Right kidney (tissue), 1 donor: ENCODE data around the gene MEF2A.

Experiments used
- DNase-seq: peaks from one replicate; pipeline ENCODE4 v3.0.0-alpha.2; 2016

MEF2A gene

DNA sequence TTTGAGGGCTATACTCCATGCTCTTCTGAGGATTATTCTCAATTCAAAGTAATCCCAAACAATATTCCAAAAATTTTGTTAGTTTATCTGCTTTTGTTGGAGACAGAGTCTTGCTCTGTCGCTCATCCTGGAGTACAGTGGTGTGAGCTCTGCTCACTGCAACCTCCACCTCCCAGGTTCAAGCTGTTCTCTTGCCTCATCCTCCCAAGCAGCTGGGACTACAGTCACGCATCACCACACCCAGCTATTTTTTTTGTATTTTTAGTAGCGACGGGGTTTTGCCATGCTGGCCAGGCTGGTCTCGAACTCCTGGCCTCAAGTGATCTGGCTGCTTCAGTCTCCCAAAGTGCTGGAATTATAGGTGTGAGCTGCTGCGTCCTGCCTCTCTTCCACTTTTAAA is 39.1 kb downstream of the MEF2A start:
- DNase-seq: no peak

DNA sequence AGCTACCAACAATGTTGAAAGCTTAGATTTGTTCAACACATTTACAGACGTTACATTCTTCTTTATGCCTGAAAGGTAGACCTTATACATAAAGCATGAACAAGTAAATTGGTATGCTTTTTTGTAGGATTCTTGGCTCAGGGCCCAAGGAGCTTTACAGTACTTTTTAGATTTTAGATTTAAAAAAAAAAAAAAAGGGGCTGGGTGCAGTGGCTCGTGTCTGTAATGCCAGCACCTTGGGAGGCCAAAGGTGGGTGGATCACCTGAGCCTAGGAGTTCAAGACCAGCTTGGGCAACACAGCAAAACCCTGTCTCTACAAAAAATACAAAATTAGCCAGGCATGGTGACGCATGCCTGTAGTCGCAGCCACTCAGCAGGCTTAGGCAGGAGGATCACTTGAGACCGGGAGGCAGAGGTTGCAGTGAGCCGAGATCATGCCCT is 39.7 kb downstream of the MEF2A start:
- DNase-seq: no peak

- DNase-seq: no peak
Observed at GRCh38 chr15:99605990-99606389, 40.2 kb downstream of the MEF2A start.

DNA sequence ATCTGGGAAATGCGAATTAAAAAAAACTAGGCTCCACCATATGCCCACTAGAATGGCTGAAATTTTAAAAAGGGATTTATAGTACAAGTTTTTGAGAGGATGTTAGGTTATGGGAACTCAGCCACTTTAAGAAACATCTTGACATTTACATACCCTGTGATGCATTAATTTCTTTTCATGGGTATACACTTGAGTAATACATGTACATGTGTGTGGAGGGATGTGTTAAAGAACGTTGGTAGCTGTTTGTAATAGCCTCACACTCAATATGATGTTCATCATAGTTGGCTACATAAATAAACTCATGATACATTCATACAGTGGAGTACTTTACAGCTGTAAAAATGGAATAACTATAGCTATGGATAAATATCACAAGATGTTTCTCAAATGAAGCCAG is 40.9 kb downstream of the MEF2A start:
- no peak for DNase-seq

GRCh38 chr15:99613481-99613880 is 47.7 kb downstream of the MEF2A start:
- DNase-seq: no peak

DNA sequence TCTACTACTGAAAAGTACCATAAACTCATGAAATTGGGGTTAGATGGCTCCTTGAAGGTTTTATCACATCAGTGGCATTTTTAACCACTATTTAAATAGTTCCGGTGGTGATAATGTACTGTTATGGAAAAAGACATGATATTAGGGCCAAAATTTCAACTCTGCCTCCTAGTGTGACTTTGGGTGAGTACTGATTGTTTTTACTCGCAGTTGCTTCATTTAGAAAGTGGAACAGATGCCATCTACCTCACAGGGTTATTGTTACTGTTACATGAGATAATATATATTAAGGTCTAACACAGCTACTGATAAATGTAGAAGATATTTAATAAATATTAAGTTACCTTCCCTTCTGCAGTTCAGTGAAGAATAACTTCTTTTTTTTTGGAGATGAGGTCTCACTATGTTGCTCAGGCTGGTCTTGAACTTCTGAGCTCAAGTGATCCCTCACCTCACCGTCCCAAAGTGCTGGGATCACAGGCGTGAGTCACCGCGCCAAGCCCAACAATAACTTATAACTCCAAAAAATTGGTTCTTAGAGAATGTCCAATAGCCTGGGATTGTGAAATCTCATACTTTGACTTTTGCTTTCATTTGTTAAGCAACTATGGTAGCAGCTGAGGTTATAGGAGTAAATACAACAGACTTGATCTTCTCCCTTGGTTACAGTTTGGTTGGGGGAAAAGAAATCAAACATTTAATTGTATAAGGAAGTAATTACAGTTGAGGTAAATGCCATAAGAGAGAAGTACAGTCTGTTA is 48.3 kb downstream of the MEF2A start:
- DNase-seq: no peak

GRCh38 chr15:99614749-99615288 is 49.0 kb downstream of the MEF2A start:
- DNase-seq: no peak

DNA sequence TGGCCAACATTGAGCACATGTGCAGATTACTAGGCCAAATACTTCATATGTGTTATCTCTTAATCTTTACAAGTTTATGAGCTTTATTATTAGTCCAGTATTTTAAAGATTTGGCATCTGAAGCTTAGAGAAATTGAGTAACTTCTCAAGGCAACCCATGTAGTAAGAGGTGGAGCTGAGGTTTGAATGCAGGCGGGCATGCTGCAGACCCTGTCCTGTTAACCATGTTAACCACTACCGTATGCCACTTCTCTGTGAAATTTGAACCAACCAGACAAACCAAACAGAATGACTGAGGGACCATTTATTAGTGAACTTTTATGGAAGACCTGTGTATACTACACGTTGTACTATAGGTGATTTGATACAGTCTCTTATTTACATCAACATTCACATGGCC is 49.7 kb downstream of the MEF2A start:
- DNase-seq: no peak

DNA sequence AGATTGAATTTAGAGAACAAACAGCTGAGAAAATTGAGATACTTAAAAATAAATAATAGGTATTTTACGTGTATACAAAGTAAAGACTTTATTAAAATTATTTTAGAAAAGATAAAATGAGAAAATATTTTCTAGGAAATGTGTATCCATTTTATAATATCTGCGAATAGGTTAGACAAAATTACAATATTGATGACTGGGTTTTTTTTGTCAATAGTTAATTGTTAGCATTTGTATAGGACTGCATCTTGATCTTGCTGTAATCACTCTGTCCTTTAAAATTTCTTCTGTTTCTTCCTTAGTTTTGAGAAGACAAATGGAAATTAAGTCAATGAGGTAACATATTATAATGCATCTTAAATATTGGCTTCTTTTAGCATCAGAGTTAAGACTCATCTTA is 50.3 kb downstream of the MEF2A start:
- no peak for DNase-seq

DNA sequence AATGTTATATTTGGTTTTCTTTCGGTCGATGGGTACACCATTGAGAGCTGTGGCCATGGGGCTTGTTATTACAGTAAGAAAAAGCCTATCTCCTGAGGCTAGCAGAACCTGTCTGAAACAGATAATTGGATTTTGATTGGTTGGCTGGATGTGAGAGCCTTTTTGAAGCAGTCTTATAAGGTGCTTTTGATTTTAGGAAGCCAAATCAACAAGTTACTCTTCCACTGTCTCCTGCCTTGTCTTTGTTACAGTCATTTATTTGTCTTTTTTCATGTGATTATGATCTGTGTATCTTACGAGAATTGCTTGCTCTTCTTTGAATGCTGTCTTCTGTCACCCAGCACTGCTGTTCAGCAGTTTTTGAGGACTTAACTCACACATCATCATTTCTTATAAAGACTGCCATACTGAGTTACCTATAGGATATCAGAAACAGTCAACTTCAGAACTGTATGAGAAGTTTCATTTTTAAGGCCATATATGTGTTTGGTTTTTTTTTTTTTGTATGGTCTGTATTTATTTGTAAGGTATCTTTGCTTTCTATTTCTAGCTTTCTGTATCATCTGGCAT is 51.1 kb downstream of the MEF2A start:
- DNase-seq: no peak

- no peak for DNase-seq
Observed at GRCh38 chr15:99618941-99619411, 53.2 kb downstream of the MEF2A start.

GRCh38 chr15:99619712-99620111 is 53.9 kb downstream of the MEF2A start:
- no peak for DNase-seq

- DNase-seq: no peak
Observed at GRCh38 chr15:99620178-99620577, 54.4 kb downstream of the MEF2A start.

GRCh38 chr15:99621767-99622166 is 56.0 kb downstream of the MEF2A start:
- DNase-seq: no peak

GRCh38 chr15:99628374-99629001 is 62.7 kb downstream of the MEF2A start:
- DNase-seq: no peak

DNA sequence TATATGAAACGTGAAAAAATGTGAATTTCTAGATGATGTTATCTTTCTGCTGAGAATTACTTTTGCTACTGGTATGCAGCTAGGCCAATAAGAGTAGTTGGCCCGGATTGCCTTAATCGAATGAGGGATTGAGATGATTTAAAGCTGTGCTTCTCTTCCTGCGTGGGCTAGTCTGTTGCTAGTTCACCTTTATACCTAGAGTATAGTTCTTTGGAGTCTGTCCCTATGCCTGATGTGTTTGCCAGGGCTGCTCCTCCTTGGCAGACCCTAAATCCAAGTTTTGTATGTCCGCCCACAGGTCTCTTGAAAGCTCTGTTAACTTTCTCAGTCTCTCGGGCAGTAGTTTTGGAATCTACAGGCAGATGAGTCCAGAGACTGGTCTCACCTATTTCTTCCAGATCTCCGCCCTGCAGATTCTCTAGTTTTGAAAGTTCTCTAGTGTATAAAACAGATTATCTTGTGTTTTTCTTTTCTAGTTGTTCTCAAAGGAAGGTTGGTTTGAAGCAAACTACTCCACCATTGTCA is 64.9 kb downstream of the MEF2A start:
- no peak for DNase-seq

DNA sequence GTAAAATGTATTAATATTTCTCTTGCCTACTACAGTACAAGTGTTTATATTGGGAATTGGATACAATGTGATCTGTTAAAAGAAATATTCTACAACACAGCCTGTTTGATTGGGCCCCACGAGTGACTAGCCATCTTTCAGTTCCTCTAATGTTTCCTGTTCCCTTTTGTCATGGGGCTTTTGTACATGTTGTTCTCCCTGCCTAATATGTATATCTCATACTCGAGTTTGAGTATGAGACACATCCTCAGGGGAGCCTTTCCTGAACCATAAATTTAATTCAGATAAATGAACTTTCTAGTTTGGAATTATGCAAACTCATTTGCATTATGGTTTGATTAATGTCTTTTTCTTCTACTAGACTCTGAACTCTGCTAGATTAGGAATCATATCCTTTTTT is 65.5 kb downstream of the MEF2A start:
- no peak for DNase-seq

GRCh38 chr15:99632521-99632920 is 66.7 kb downstream of the MEF2A start:
- no peak for DNase-seq

DNA sequence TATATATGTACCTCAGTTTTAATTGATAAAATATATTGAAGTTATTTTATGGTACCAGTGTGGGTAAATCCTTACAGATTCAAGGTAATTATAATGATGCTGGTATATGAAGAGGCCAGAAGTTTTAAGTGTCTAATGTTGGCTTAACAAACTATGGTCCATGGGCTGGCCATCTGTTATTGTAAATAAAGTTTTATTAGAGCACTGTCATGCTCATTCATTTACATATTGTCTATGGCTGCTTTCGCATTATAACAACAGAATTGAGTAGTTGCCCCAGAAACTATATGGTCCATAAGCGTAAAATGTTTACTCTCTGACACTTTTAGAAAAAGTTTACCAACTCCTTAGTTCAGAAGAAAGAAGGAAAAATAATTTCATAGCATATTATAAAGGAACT is 67.9 kb downstream of the MEF2A start:
- no peak for DNase-seq

- no peak for DNase-seq
Observed at GRCh38 chr15:99634576-99634975, 68.8 kb downstream of the MEF2A start.

DNA sequence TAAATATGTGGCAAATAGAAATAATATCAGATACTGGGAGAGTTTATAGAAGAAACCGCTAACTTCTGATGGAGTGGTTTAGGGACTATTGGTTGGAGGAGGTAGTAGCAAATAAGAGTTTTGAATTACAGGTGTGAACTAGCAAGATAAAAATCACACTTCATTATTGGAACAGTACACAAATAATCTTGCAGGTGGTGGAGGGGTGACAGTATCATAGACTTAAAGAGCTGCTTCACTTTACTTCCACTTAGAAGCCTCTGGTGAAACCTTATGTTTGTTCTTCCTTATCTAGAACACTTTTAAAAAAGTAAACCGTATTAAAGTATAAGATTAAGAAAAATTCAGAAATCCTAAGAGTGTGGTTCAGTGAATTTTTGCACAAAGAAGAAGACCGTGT is 69.4 kb downstream of the MEF2A start:
- DNase-seq: no peak

DNA sequence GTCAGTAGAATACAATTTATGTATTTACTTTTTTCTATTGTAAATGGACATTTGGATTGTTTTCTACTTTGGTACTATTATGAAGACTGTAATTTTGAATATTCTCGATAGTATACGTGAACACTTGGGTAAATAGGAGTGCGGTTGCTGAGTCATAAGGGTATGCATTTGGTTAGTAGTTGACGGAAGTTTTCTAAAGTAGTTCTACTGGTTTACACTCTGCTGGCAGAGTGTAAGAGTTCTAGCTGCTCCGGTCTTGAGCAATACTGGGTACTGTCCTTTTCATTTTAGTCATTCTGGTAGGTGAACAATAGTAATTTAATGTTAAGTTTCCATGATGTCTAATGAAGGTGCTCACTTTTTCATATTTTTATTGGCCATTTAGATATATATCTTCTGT is 70.0 kb downstream of the MEF2A start:
- DNase-seq: no peak

- no peak for DNase-seq
Observed at GRCh38 chr15:99644913-99645542, 79.2 kb downstream of the MEF2A start.
